SK-N-SH treated with all-trans-retinoic acid at 6 μM for 48 hours (cell line): ENCODE data around the gene ECE1.

Experiments used
- ATAC-seq: fragments of 200-7000 bp; cut with Tn5 transposase; 3 replicates; pipeline ENCODE4 v1.9.1; 2020; ENCODE audit warnings: mild to moderate bottlenecking, moderate library complexity
- BACH2 ChIP-seq: fragments of 250-450 bp; sonication (Bioruptor Pico); IDR thresholded peaks from 2 replicates; pipeline ENCODE4 v1.9.0; 2021; ENCODE audit warnings: mild to moderate bottlenecking, borderline replicate concordance
- CREB5 ChIP-seq: fragments of 250-450 bp; sonication (Bioruptor Pico); IDR thresholded peaks from 2 replicates; pipeline ENCODE4 v1.5.1; 2020; ENCODE audit warnings: low read depth, mild to moderate bottlenecking, moderate library complexity
- CSDC2 ChIP-seq: fragments of 250-450 bp; sonication (Bioruptor Pico); IDR thresholded peaks from 2 replicates; pipeline ENCODE4 v1.5.0; 2020; ENCODE audit warnings: mild to moderate bottlenecking, moderate library complexity
- ESRRG ChIP-seq: fragments of 250-450 bp; sonication (Bioruptor Pico); IDR thresholded peaks from 2 replicates; pipeline ENCODE4 v1.6.1; 2021; ENCODE audit warnings: mild to moderate bottlenecking
- GLIS3 ChIP-seq: fragments of 250-450 bp; sonication (Bioruptor Pico); IDR thresholded peaks from 2 replicates; pipeline ENCODE4 v1.5.0; 2020; ENCODE audit warnings: mild to moderate bottlenecking, moderate library complexity
- ISL1 ChIP-seq: fragments of 250-450 bp; sonication (Bioruptor Pico); IDR thresholded peaks from 2 replicates; pipeline ENCODE4 v2.1.2; 2022; ENCODE audit warnings: mild to moderate bottlenecking, moderate library complexity
- OSR1 ChIP-seq: fragments of 250-450 bp; sonication (Bioruptor Pico); IDR thresholded peaks from 2 replicates; pipeline ENCODE4 v1.8.0; 2022; ENCODE audit warnings: moderate library complexity, mild to moderate bottlenecking, inconsistent platforms
- POU6F1 ChIP-seq: fragments of 250-450 bp; sonication (Bioruptor Pico); IDR thresholded peaks from 2 replicates; pipeline ENCODE4 v1.8.0; 2021; ENCODE audit warnings: low read depth, mild to moderate bottlenecking, moderate library complexity, borderline replicate concordance
- PPARA ChIP-seq: fragments of 250-450 bp; sonication (Bioruptor Pico); IDR thresholded peaks from 2 replicates; pipeline ENCODE4 v1.5.0; 2020; ENCODE audit warnings: mild to moderate bottlenecking, borderline replicate concordance
- RARB ChIP-seq: fragments of 250-450 bp; sonication (Bioruptor Pico); IDR thresholded peaks from 2 replicates; pipeline ENCODE4 v1.8.0; 2021; ENCODE audit warnings: mild to moderate bottlenecking, moderate library complexity
- SNAI2 ChIP-seq: fragments of 250-450 bp; sonication (Bioruptor Pico); IDR thresholded peaks from 2 replicates; pipeline ENCODE4 v1.5.0; 2020; ENCODE audit warnings: mild to moderate bottlenecking, moderate library complexity
- TCF4 ChIP-seq: fragments of 250-450 bp; sonication (Bioruptor Pico); IDR thresholded peaks from 2 replicates; pipeline ENCODE4 v1.8.0; 2021; ENCODE audit warnings: mild to moderate bottlenecking, moderate library complexity, borderline replicate concordance
- TOX ChIP-seq: fragments of 250-450 bp; sonication (Bioruptor Pico); IDR thresholded peaks from 2 replicates; pipeline ENCODE4 v1.8.0; 2021; ENCODE audit warnings: mild to moderate bottlenecking, moderate library complexity, borderline replicate concordance
- ZC3H10 ChIP-seq: fragments of 250-450 bp; sonication (Bioruptor Pico); IDR thresholded peaks from 2 replicates; pipeline ENCODE4 v1.5.1; 2021; ENCODE audit warnings: mild to moderate bottlenecking, moderate library complexity
- ZFP3 ChIP-seq: fragments of 250-450 bp; sonication (Bioruptor Pico); IDR thresholded peaks from 2 replicates; pipeline ENCODE4 v1.5.0; 2020; ENCODE audit warnings: mild to moderate bottlenecking, moderate library complexity
- ZFP30 ChIP-seq: fragments of 450-650 bp; formaldehyde crosslinking; IDR thresholded peaks from 2 replicates; pipeline ENCODE4 v1.5.0; 2022; ENCODE audit warnings: mild to moderate bottlenecking, moderate library complexity
- ZNF565 ChIP-seq: fragments of 450-650 bp; formaldehyde crosslinking; conservative IDR thresholded peaks from 2 replicates; pipeline ENCODE4 v1.5.0; 2020; ENCODE audit warnings: low read depth, mild to moderate bottlenecking, moderate library complexity
- ZNF8 ChIP-seq: fragments of 450-650 bp; formaldehyde crosslinking; IDR thresholded peaks from 2 replicates; pipeline ENCODE4 v1.5.0; 2020; ENCODE audit warnings: mild to moderate bottlenecking, moderate library complexity
- TF ChIP-seq, protein P1 (sequence below): fragments of 250-450 bp; sonication (Bioruptor Pico); IDR thresholded peaks from 2 replicates; pipeline ENCODE4 v1.5.1; 2021; ENCODE audit warnings: mild to moderate bottlenecking, moderate library complexity
- TF ChIP-seq, protein P2 (sequence below): fragments of 250-450 bp; sonication (Bioruptor Pico); IDR thresholded peaks from 2 replicates; pipeline ENCODE4 v1.5.0; 2020; ENCODE audit warnings: mild to moderate bottlenecking, moderate library complexity

Gene ECE1

DNA sequence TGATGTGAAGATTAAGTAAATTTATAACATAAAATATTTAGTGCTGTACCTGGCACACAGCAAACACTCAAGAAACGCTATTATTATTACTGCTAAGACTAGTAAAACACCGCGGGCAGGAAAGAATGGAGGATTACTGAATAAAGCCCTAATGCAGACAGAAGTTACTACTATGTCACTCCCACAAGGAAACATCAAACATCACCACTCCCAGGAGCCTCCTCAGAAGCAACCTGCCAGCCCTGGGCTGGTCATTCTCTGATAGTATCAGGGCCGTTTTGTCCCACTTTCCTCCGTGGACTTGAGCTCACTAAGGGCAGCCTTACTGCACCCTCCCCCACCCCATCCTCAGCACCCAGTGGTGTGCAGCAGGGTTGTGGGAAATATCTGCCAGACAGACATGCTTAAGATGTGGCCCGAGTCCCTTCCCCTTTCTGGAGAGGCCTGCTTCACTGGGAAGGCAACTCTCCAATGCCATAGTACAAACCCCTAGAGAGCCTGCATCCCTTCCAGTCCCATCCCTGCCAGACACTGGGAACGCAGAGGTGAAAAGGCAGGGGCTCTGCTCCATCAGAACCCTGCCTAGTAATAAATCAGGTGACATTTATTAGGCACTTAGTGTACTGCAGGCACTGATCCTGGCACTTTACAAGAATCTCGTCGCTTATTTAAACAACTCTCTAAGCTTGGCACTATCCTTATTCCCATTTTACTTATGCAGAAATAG lies 41.7 kb upstream of the ECE1 start (continued):
- TF ChIP-seq, protein P1, sequence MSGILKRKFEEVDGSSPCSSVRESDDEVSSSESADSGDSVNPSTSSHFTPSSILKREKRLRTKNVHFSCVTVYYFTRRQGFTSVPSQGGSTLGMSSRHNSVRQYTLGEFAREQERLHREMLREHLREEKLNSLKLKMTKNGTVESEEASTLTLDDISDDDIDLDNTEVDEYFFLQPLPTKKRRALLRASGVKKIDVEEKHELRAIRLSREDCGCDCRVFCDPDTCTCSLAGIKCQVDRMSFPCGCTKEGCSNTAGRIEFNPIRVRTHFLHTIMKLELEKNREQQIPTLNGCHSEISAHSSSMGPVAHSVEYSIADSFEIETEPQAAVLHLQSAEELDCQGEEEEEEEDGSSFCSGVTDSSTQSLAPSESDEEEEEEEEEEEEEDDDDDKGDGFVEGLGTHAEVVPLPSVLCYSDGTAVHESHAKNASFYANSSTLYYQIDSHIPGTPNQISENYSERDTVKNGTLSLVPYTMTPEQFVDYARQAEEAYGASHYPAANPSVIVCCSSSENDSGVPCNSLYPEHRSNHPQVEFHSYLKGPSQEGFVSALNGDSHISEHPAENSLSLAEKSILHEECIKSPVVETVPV = no peak
- no peak for TF ChIP-seq BACH2 (CRISPR knock-in tag)
- no peak for TF ChIP-seq ZNF565 (CRISPR knock-in tag)
- TF ChIP-seq CREB5 (CRISPR knock-in tag) = no peak
- no peak for TF ChIP-seq CSDC2

- no peak for ATAC-seq
Measured at GRCh38 chr1:21330544-21330943, 40.3 kb upstream of the ECE1 start.

More at GRCh38 chr1:21330544-21330943, 40.3 kb upstream of the ECE1 start:
- TF ChIP-seq ZC3H10 (CRISPR knock-in tag) (no peak), BACH2 (CRISPR knock-in tag) (no peak), ZFP30 (CRISPR knock-in tag) (no peak), OSR1 (CRISPR knock-in tag) (no peak), RARB (CRISPR knock-in tag) (no peak), ZNF8 (CRISPR knock-in tag) (no peak), POU6F1 (CRISPR knock-in tag) (no peak), SNAI2 (no peak), GLIS3 (CRISPR knock-in tag) (no peak), PPARA (no peak), CREB5 (CRISPR knock-in tag) (no peak), CSDC2 (no peak), ESRRG (CRISPR knock-in tag) (no peak), ISL1 (CRISPR knock-in tag) (no peak), ZFP3 (CRISPR knock-in tag) (no peak), TCF4 (no peak), TOX (CRISPR knock-in tag) (no peak), ZNF565 (CRISPR knock-in tag) (no peak)
- TF ChIP-seq, protein P2, sequence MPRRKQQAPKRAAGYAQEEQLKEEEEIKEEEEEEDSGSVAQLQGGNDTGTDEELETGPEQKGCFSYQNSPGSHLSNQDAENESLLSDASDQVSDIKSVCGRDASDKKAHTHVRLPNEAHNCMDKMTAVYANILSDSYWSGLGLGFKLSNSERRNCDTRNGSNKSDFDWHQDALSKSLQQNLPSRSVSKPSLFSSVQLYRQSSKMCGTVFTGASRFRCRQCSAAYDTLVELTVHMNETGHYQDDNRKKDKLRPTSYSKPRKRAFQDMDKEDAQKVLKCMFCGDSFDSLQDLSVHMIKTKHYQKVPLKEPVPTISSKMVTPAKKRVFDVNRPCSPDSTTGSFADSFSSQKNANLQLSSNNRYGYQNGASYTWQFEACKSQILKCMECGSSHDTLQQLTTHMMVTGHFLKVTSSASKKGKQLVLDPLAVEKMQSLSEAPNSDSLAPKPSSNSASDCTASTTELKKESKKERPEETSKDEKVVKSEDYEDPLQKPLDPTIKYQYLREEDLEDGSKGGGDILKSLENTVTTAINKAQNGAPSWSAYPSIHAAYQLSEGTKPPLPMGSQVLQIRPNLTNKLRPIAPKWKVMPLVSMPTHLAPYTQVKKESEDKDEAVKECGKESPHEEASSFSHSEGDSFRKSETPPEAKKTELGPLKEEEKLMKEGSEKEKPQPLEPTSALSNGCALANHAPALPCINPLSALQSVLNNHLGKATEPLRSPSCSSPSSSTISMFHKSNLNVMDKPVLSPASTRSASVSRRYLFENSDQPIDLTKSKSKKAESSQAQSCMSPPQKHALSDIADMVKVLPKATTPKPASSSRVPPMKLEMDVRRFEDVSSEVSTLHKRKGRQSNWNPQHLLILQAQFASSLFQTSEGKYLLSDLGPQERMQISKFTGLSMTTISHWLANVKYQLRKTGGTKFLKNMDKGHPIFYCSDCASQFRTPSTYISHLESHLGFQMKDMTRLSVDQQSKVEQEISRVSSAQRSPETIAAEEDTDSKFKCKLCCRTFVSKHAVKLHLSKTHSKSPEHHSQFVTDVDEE = no peak
- TF ChIP-seq, protein P1 = no peak
